ENCODE data around the gene CLEC18A.
"Not testable (repeated sequence)": the region's sequence is repeated elsewhere in the genome, so short reads cannot be mapped to it uniquely, and the experiment has no call there.

CLEC18A gene

DNA sequence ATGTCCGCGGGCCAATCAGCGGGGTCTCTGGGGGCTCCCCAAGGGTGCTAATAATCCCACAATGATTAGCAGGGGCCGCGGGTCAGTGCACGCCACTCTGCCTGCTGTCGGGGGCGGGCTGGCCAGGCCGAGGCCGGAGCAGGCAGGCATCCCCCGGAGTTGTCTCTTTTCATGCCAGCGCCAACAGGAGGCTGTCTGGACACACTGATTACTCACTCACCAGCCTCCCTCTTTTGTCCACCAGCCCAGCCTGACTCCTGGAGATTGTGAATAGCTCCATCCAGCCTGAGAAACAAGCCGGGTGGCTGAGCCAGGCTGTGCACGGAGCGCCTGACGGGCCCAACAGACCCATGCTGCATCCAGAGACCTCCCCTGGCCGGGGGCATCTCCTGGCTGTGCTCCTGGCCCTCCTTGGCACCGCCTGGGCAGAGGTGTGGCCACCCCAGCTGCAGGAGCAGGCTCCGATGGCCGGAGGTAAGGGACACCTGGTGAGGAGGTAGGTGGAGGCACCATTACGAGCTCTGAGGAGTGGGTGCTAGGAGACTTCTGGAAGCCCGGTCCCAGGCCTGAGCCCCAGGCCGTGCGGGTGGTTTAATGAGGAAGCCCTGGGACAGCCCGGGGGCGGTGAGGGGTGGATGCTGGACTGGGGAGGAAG lies at the start of gene CLEC18A:
Gene CLEC18A, plus strand, starts transcription at position 318 of the 655 bp plus-strand sequence. Its CDS starts 33 bp downstream, at position 351.
- DNase-seq = not testable (repeated sequence)

DNA sequence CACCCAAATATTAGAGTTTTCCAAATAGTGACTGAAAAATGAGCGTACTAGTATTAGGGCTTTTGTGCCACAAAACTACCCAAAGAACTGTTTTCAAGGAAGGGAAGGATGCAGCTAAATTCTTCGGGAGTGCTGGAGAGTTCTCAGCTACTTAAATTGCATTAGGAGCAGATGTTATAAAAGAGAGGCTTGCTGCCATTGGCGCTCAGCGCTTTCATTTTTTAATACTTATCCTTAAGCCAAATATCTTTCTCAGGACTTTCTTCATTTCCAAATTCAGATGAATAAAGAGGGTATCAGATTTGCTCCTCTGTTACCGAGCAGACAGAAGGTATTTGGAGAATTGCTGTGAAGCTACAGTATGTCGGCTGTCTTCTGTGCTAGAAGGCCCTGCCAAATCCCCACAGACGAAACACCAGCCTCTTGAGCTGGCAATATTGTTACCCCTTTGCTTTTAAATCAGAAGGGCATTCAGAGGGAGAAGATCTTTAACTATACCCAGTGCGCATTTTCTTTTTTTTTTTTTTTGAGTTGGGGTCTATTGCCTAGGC lies 47.2 kb upstream of the CLEC18A start:
- no peak for DNase-seq

DNA sequence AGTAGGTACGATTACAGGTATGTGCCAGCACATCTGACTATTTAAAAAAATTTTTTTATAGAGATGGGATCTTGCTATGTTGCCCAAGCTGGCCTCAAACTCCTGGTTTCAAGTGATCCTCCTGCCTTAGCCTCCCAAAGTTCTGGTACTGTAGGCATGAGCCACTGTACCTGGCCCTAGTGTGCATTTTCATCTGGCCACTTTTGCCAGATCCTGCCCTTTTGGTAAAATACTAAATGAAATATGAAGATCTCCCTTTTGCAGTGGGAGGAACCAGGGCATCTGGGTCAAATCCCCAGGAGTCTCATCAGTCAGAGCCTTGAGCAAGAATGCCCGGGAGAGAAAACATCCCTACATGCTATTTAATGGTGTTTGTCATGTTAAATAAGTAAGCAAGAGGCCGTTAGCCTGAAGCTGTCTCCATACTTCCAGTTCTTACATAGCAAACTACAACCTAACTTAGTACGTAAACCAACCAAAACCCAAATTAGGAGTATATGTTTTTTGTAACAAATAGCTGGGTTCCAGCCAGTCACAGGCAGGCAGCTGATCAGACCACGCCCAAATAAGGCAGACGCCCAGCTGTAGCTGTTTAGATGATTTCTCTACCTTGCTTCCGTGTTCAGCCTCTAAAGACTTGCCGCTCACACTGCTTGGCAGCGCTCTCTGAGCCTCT lies 46.5 kb upstream of the CLEC18A start:
- no peak for DNase-seq

GRCh38 chr16:69905171-69905555 lies 46.0 kb upstream of the CLEC18A start:
- no peak for DNase-seq

GRCh38 chr16:69906838-69907401 lies 44.2 kb upstream of the CLEC18A start:
- DNase-seq = no peak

GRCh38 chr16:69909043-69909442 lies 42.1 kb upstream of the CLEC18A start:
- no peak for DNase-seq

GRCh38 chr16:69909760-69910159 lies 41.4 kb upstream of the CLEC18A start:
- no peak for DNase-seq

DNA sequence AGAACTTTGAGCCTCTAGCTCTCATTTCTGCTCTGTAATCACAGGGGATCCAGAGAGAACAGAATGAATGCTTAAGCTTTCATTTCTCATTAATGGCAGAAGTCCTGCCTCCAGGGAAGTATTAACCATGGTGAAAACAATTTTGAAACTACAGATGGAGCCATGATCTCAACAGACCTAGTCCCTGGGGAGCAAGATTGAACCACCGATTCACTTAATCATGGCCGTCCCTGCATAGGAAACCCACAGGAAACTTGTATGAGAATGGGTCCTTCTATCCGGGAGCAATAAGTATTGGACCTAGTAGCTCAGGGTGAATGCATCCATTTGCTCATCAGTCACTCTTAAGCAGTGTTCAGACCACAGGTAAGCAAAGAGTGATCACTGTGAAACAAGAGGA lies 40.2 kb upstream of the CLEC18A start:
- no peak for DNase-seq

DNA sequence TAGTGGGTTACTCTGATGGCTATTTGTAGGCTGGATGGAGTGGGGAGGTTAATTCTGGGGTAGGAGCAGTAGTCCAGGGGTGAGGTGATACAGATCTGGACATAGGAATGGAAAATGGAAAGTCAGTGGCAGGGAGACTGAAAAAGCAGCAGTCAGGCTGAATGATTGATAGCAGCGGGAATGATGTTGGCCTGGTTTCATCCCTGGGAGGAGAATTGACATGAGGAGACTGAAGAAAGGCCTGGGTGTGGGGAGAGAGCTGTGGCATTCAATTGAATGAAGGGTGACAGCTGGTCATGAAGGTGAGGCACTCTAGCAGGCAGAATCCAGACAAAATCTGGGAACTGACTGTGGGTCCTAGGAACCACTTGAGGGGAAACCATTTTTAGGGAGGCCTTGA lies 34.7 kb upstream of the CLEC18A start:
- DNase-seq = no peak

GRCh38 chr16:69917311-69917710 lies 33.8 kb upstream of the CLEC18A start:
- no peak for DNase-seq

- no peak for DNase-seq
Observed at GRCh38 chr16:69917739-69918138, 33.4 kb upstream of the CLEC18A start.

DNA sequence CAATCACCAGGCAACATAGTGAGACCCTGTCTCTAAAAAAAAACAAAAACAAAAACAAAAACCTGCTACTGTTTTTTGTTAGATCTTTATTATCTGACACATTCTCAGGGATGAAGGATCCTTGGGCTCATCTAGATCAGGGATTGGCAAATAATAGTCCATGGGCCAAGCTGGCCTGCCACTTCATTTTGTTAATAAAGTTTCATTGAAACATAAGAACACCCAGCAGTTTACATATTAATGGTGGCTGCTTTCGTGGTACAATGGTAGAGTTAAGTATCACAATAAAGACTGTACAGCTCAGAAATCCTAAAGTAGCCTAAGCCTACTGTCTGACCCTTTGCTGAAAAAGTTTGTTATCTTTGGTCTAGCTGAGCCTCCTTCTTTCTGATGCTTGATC lies 32.9 kb upstream of the CLEC18A start:
- DNase-seq = no peak

GRCh38 chr16:69921127-69921526 lies 30.0 kb upstream of the CLEC18A start:
- DNase-seq = no peak

DNA sequence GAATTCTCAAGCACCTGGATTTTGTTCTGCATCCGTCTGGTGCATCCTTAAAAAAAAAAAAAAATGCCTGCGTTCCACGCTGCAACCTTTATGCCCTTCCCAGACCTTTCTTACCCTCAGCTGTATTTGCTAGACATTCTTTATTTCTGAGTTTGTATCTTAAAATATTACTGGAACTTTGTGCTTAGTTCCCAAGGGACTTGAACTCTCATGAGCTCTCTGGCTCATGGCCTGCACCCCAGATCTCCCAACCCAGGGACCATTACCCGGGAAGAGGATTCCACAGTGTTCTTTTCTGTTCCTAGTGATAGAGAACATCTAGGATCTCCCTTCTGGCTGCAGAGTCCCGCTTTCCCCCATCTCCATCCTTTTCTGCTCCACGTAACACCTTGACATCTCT lies 28.9 kb upstream of the CLEC18A start:
- no peak for DNase-seq

DNA sequence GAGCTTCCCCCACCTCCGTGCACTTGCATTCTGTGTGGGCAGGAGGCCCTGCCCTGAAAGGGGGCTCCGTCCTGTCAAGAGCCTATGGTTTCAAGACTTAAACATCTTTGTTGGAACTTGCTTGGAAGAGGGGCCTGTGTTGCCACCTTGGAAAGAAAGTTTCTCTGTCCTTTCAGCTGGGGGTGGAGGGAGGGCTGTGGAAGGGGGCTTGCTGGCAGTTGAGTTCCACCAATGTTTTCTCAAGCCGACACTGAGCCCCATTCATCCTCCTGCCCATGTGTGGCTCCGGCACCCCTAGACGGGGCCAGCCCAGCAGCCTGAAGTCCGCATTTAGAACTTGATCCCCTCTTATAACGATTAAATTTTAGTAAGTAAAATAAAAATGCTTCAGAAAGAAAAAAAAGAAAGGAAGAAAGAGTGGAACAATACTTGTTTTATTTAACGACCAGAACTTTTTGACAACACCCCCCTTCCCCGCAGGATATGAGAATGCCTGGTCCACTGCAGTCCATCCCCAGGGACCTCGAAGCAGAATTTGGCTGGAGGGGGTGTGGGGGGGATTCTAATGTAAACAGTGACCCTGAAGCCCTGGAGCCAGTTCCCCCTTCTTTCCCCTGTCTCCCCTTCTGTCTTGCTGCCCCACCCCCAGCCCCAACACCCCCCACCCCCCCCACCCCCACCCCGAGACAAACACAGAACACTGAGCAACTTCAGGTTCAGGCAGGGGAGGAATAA lies 26.9 kb upstream of the CLEC18A start:
- no peak for DNase-seq

- no peak for DNase-seq
Observed at GRCh38 chr16:69924777-69925191, 26.4 kb upstream of the CLEC18A start.

GRCh38 chr16:69925311-69925710 lies 25.8 kb upstream of the CLEC18A start:
- no peak for DNase-seq

- peak; percentile 91 for DNase-seq
Observed at GRCh38 chr16:69926241-69926640, 24.9 kb upstream of the CLEC18A start.

DNA sequence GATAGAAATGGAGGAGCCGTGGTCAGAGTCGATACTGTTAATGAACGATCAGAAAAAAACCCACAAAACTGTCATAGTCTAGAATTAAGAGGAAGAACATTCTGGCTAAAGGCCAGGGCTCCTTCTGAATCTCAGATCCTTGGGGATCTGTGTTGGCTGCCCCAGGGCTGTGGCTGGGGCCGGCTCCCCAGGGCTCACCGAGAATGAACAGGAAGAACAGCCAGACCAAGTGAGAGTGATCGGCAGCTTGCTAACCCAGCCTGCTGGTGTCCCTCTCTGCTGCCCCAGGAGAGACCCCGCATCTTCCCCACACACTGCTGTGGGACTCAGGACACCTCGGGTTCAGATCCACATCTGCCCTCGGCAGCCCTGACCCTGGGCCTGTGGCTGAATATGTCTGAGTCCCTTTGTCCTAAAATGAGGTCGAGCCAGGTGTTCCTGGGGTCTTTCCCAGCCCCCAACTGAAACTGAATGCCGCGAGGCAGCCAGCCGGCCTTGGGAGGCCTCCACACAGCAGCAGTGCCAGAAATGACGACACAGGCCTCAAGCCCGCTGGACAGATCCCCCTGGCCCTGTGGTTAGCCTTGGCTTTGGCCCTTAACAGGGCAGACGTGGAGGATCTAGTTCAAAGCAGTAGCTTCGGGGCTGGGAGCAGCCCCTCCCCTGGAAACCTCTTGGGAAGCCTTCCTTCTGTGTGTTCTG lies 23.9 kb upstream of the CLEC18A start:
- DNase-seq = peak; percentile 14

- no peak for DNase-seq
Observed at GRCh38 chr16:69928856-69929400, 22.2 kb upstream of the CLEC18A start.

- no peak for DNase-seq
Observed at GRCh38 chr16:69929480-69929879, 21.7 kb upstream of the CLEC18A start.

GRCh38 chr16:69930117-69930776 lies 20.9 kb upstream of the CLEC18A start:
- DNase-seq = no peak
